ENCODE results near the gene TNFRSF11A.

Gene TNFRSF11A

GRCh38 chr18:62420513-62421209 is 95.6 kb downstream of the TNFRSF11A start:
- peak; percentile 92 for DNase-seq

GRCh38 chr18:62425465-62426190 is 100.5 kb downstream of the TNFRSF11A start:
- DNase-seq: peak; percentile 89

- no peak for DNase-seq
These were observed 101.0 kb downstream of the TNFRSF11A start for GRCh38 chr18:62426191-62426488.

GRCh38 chr18:62432176-62432575 is 107.1 kb downstream of the TNFRSF11A start:
- DNase-seq: no peak

- DNase-seq: no peak
These were observed 109.7 kb downstream of the TNFRSF11A start for GRCh38 chr18:62434798-62435197.

GRCh38 chr18:62435435-62436031 is 110.4 kb downstream of the TNFRSF11A start:
- no peak for DNase-seq

DNA sequence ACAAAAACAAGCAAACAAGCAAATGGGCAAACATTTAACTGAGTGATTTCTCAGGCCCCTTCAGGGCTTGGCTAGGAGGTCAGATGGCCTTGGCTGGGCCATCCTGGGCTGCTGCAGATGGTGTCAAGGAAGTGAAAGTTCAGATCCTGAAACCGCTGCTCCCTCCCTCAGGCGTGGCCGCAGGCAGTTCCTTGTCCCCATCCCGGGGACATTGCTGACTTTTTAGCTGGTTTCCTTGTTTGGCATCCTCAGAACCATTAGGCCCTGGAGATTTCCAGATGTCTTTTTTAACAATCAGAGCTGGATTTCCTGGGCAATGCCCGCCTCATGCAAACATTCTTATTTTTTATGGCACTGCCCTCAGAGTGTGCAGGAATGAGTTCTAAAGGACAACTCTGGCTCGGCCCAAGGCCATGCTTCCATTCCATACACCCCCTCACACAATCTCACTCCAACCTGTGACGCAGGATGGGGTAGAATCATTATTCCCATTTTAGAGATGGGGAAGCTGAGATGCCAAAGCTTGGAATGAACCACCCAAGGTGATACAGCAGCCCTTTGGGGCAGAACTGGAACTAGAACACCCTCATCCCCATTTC is 111.6 kb downstream of the TNFRSF11A start:
- no peak for DNase-seq

- DNase-seq: no peak
These were observed 112.3 kb downstream of the TNFRSF11A start for GRCh38 chr18:62437235-62438017.

- DNase-seq: no peak
These were observed 112.9 kb downstream of the TNFRSF11A start for GRCh38 chr18:62438018-62438329.

- no peak for DNase-seq
These were observed 113.3 kb downstream of the TNFRSF11A start for GRCh38 chr18:62438402-62438801.

DNA sequence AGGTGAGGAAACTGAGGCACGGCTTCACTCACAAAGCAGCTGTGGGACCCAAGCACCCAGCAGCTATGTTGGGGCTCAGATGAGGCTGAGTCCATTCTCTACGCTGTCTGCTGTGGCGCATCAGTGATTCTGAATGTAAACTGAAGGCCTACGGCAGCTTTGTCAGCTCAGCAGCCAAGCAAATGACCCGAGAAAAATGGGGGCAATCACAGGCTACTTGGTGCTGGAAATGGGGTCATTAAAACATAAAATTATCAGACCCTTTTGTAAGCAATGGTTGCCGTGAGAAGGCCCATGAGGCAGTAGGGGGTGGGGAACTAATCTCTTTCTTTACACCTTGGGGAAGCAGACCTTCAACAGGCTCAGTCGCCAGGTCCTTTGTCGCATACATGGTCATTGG is 113.8 kb downstream of the TNFRSF11A start:
- no peak for DNase-seq

All from activated CD4-positive, alpha-beta T cell treated with anti-CD3 and anti-CD28 coated beads, Interleukin-10, Interleukin-2, amounts not matched to agents 100 ng/mL and 50 ng/mL, durations not matched to agents 16 hours and 8 hours (primary cell).